Measurements from ENCODE around the gene ZNF830. TPM values are rescaled to one million over a fixed set of nuclear protein-coding genes. Genes with fewer than 3 reads are reported as not detected.

The ZNF830 gene
- total and polyA plus RNA-seq, 9 of the 15 experiments (the other 6 are each of a cell fraction or from before 2014, with no cell fraction given) = 13.1 to 28.7 (median 21.7) TPM

GRCh38 chr17:34998205-34998604 lies 36.9 kb downstream of the ZNF830 start (continued):
- TF ChIP-seq, protein P1, sequence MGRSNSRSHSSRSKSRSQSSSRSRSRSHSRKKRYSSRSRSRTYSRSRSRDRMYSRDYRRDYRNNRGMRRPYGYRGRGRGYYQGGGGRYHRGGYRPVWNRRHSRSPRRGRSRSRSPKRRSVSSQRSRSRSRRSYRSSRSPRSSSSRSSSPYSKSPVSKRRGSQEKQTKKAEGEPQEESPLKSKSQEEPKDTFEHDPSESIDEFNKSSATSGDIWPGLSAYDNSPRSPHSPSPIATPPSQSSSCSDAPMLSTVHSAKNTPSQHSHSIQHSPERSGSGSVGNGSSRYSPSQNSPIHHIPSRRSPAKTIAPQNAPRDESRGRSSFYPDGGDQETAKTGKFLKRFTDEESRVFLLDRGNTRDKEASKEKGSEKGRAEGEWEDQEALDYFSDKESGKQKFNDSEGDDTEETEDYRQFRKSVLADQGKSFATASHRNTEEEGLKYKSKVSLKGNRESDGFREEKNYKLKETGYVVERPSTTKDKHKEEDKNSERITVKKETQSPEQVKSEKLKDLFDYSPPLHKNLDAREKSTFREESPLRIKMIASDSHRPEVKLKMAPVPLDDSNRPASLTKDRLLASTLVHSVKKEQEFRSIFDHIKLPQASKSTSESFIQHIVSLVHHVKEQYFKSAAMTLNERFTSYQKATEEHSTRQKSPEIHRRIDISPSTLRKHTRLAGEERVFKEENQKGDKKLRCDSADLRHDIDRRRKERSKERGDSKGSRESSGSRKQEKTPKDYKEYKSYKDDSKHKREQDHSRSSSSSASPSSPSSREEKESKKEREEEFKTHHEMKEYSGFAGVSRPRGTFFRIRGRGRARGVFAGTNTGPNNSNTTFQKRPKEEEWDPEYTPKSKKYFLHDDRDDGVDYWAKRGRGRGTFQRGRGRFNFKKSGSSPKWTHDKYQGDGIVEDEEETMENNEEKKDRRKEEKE (IDR thresholded peaks at IDR 0.05; ENCODE audit: borderline replicate concordance in 1 of 2, control insufficient read depth in 1 of 2, low read depth in 2 of 2, low read length in 1 of 2) = no peak
- TF ChIP-seq SRSF1 (IDR thresholded peaks at IDR 0.05; ENCODE audit: low read depth, low read length) (no peak), ZNF146 (CRISPR knock-in tag; IDR thresholded peaks at IDR 0.05; ENCODE audit: unreplicated experiment) (no peak), LARP7 (IDR thresholded peaks at IDR 0.05) (no peak), ZFPM2 (CRISPR knock-in tag; IDR thresholded peaks at IDR 0.05) (no peak), ARID1B (IDR thresholded peaks at IDR 0.05) (no peak), CSDE1 (IDR thresholded peaks at IDR 0.05) (no peak), MEF2A (IDR thresholded peaks at IDR 0.05; ENCODE audit: control insufficient read depth, low read depth, low read length) (no peak), MTA3 (IDR thresholded peaks at IDR 0.05; ENCODE audit: borderline replicate concordance) (no peak), RBFOX2 (IDR thresholded peaks at IDR 0.05; ENCODE audit: low read depth, low read length) (0 out of 2 replicates have a peak, but pooled peaks have one; percentile 21), TAF9B (IDR thresholded peaks at IDR 0.05; ENCODE audit: partially characterized antibody) (no peak)
- TF ChIP-seq, protein P2, sequence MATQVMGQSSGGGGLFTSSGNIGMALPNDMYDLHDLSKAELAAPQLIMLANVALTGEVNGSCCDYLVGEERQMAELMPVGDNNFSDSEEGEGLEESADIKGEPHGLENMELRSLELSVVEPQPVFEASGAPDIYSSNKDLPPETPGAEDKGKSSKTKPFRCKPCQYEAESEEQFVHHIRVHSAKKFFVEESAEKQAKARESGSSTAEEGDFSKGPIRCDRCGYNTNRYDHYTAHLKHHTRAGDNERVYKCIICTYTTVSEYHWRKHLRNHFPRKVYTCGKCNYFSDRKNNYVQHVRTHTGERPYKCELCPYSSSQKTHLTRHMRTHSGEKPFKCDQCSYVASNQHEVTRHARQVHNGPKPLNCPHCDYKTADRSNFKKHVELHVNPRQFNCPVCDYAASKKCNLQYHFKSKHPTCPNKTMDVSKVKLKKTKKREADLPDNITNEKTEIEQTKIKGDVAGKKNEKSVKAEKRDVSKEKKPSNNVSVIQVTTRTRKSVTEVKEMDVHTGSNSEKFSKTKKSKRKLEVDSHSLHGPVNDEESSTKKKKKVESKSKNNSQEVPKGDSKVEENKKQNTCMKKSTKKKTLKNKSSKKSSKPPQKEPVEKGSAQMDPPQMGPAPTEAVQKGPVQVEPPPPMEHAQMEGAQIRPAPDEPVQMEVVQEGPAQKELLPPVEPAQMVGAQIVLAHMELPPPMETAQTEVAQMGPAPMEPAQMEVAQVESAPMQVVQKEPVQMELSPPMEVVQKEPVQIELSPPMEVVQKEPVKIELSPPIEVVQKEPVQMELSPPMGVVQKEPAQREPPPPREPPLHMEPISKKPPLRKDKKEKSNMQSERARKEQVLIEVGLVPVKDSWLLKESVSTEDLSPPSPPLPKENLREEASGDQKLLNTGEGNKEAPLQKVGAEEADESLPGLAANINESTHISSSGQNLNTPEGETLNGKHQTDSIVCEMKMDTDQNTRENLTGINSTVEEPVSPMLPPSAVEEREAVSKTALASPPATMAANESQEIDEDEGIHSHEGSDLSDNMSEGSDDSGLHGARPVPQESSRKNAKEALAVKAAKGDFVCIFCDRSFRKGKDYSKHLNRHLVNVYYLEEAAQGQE (IDR thresholded peaks at IDR 0.05; ENCODE audit: borderline replicate concordance) = peak; percentile 89
- TF ChIP-seq, protein P2 (CRISPR knock-in tag; IDR thresholded peaks at IDR 0.05; ENCODE audit: low read depth) = no peak
- TF ChIP-seq, protein P3, sequence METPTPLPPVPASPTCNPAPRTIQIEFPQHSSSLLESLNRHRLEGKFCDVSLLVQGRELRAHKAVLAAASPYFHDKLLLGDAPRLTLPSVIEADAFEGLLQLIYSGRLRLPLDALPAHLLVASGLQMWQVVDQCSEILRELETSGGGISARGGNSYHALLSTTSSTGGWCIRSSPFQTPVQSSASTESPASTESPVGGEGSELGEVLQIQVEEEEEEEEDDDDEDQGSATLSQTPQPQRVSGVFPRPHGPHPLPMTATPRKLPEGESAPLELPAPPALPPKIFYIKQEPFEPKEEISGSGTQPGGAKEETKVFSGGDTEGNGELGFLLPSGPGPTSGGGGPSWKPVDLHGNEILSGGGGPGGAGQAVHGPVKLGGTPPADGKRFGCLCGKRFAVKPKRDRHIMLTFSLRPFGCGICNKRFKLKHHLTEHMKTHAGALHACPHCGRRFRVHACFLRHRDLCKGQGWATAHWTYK (CRISPR knock-in tag; IDR thresholded peaks at IDR 0.05) = no peak
- TF ChIP-seq, protein P4, sequence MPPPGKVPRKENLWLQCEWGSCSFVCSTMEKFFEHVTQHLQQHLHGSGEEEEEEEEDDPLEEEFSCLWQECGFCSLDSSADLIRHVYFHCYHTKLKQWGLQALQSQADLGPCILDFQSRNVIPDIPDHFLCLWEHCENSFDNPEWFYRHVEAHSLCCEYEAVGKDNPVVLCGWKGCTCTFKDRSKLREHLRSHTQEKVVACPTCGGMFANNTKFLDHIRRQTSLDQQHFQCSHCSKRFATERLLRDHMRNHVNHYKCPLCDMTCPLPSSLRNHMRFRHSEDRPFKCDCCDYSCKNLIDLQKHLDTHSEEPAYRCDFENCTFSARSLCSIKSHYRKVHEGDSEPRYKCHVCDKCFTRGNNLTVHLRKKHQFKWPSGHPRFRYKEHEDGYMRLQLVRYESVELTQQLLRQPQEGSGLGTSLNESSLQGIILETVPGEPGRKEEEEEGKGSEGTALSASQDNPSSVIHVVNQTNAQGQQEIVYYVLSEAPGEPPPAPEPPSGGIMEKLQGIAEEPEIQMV (tag; conservative IDR thresholded peaks at IDR 0.05; ENCODE audit: low read depth) = no peak

All from K562 (cell line).